Measurements from ENCODE around the gene RAB30.
"Not testable (repeated sequence)": the region's sequence is repeated elsewhere in the genome, so short reads cannot be mapped to it uniquely, and the experiment has no call there.

The RAB30 gene

GRCh38 chr11:82975882-82976281, 95.8 kb downstream of the RAB30 start:
- Histone ChIP-seq H3K79me2 (ENCODE audit: low read length) (peaks cover 87% of the 10 kb centered on the region), H3K4me3 (ENCODE audit: low read length) (no peak overlapping the region), H3K27me3 (ENCODE audit: low read depth, low read length) (no peaks in the 10 kb centered on the region), H4K20me1 (ENCODE audit: insufficient read depth, low read length) (peaks cover 16% of the 10 kb centered on the region), H3K4me2 (ENCODE audit: low read length) (no peak overlapping the region), H3K27ac (ENCODE audit: low read length) (peak overlapping the region; percentile 3; the same call in 1 of the 2 replicates), H2AFZ (ENCODE audit: low read depth, low read length) (no peak overlapping the region), H3K36me3 (replicated peaks; ENCODE audit: low read depth, low read length) (peaks cover 52% of the 10 kb centered on the region), H3K9ac (ENCODE audit: low read length) (no peak overlapping the region), H3K9me3 (ENCODE audit: insufficient read depth, low read length) (no peaks in the 10 kb centered on the region), H3K4me1 (ENCODE audit: low read length) (peaks cover 84% of the 10 kb centered on the region)
- TF ChIP-seq EZH2phosphoT487 (IDR thresholded peaks at IDR 0.05; ENCODE audit: low read depth) (no peak), CTCF (IDR thresholded peaks at IDR 0.05; ENCODE audit: low read depth, low read length) (no peak)

GRCh38 chr11:82974851-82975250, 96.8 kb downstream of the RAB30 start:
- Histone ChIP-seq H3K4me3 (ENCODE audit: low read length) (no peak overlapping the region), H3K4me1 (ENCODE audit: low read length) (peaks cover 88% of the 10 kb centered on the region), H4K20me1 (ENCODE audit: insufficient read depth, low read length) (peaks cover 9% of the 10 kb centered on the region), H3K9ac (ENCODE audit: low read length) (no peak overlapping the region), H3K4me2 (ENCODE audit: low read length) (no peak overlapping the region), H3K36me3 (replicated peaks; ENCODE audit: low read depth, low read length) (peaks cover 43% of the 10 kb centered on the region), H3K9me3 (ENCODE audit: insufficient read depth, low read length) (no peaks in the 10 kb centered on the region), H3K27me3 (ENCODE audit: low read depth, low read length) (no peaks in the 10 kb centered on the region), H3K79me2 (ENCODE audit: low read length) (peaks cover 77% of the 10 kb centered on the region), H3K27ac (ENCODE audit: low read length) (no peak overlapping the region), H2AFZ (ENCODE audit: low read depth, low read length) (no peak overlapping the region)
- TF ChIP-seq EZH2phosphoT487 (IDR thresholded peaks at IDR 0.05; ENCODE audit: low read depth) (no peak), CTCF (IDR thresholded peaks at IDR 0.05; ENCODE audit: low read depth, low read length) (no peak)

GRCh38 chr11:82974135-82974534, 97.6 kb downstream of the RAB30 start:
- Histone ChIP-seq H3K4me1 (ENCODE audit: low read length) (peaks cover 86% of the 10 kb centered on the region), H3K27me3 (ENCODE audit: low read depth, low read length) (no peaks in the 10 kb centered on the region), H3K79me2 (ENCODE audit: low read length) (peaks cover 73% of the 10 kb centered on the region)

GRCh38 chr11:82972103-82972502, 99.6 kb downstream of the RAB30 start:
- H3K9ac ChIP-seq (ENCODE audit: low read length): peak overlapping the region; percentile 56
- no peaks in the 10 kb centered on the region for H3K9me3 ChIP-seq (ENCODE audit: insufficient read depth, low read length)
- peaks cover 30% of the 10 kb centered on the region for H3K36me3 ChIP-seq (replicated peaks; ENCODE audit: low read depth, low read length)
- H3K79me2 ChIP-seq (ENCODE audit: low read length): peaks cover 73% of the 10 kb centered on the region
- H2AFZ ChIP-seq (ENCODE audit: low read depth, low read length): no peak overlapping the region
- H3K4me2 ChIP-seq (ENCODE audit: low read length): peak overlapping the region; percentile 63
- H3K27ac ChIP-seq (ENCODE audit: low read length): peak overlapping the region; percentile 91
- H3K27me3 ChIP-seq (ENCODE audit: low read depth, low read length): no peaks in the 10 kb centered on the region
- no peaks in the 10 kb centered on the region for H4K20me1 ChIP-seq (ENCODE audit: insufficient read depth, low read length)
- peak overlapping the region; percentile 52 for H3K4me3 ChIP-seq (ENCODE audit: low read length)
- peaks cover 89% of the 10 kb centered on the region for H3K4me1 ChIP-seq (ENCODE audit: low read length)
- no peak for TF ChIP-seq CTCF (IDR thresholded peaks at IDR 0.05; ENCODE audit: low read depth, low read length)
- no peak for TF ChIP-seq EZH2phosphoT487 (IDR thresholded peaks at IDR 0.05; ENCODE audit: low read depth)

More at GRCh38 chr11:82974135-82974534, 97.6 kb downstream of the RAB30 start:
- Histone ChIP-seq H2AFZ (ENCODE audit: low read depth, low read length) (no peak overlapping the region), H3K4me3 (ENCODE audit: low read length) (no peak overlapping the region), H3K9me3 (ENCODE audit: insufficient read depth, low read length) (no peaks in the 10 kb centered on the region), H3K4me2 (ENCODE audit: low read length) (peak overlapping the region; percentile 63; the same call in 1 of the 2 replicates), H3K36me3 (replicated peaks; ENCODE audit: low read depth, low read length) (peaks cover 35% of the 10 kb centered on the region), H4K20me1 (ENCODE audit: insufficient read depth, low read length) (peaks cover 3% of the 10 kb centered on the region; the same call in 1 of the 2 replicates), H3K9ac (ENCODE audit: low read length) (no peak overlapping the region), H3K27ac (ENCODE audit: low read length) (peak overlapping the region; percentile 91)
- no peak for TF ChIP-seq CTCF (IDR thresholded peaks at IDR 0.05; ENCODE audit: low read depth, low read length)
- no peak for TF ChIP-seq EZH2phosphoT487 (IDR thresholded peaks at IDR 0.05; ENCODE audit: low read depth)

- Histone ChIP-seq H3K4me2 (ENCODE audit: low read length) (peak overlapping the region; percentile 63), H3K79me2 (ENCODE audit: low read length) (peaks cover 73% of the 10 kb centered on the region), H3K9ac (ENCODE audit: low read length) (peak overlapping the region; percentile 56), H3K4me3 (ENCODE audit: low read length) (peak overlapping the region; percentile 52), H3K36me3 (replicated peaks; ENCODE audit: low read depth, low read length) (peaks cover 30% of the 10 kb centered on the region), H3K27ac (ENCODE audit: low read length) (peak overlapping the region; percentile 91), H3K4me1 (ENCODE audit: low read length) (peaks cover 88% of the 10 kb centered on the region)
- not testable (repeated sequence) for H3K9me3 ChIP-seq (ENCODE audit: insufficient read depth, low read length); H2AFZ ChIP-seq (ENCODE audit: low read depth, low read length); H4K20me1 ChIP-seq (ENCODE audit: insufficient read depth, low read length); H3K27me3 ChIP-seq (ENCODE audit: low read depth, low read length)
These were observed 100.2 kb downstream of the RAB30 start for GRCh38 chr11:82971519-82971946.

GRCh38 chr11:82970507-82971083, 101.1 kb downstream of the RAB30 start:
- not testable (repeated sequence) for H4K20me1 ChIP-seq (ENCODE audit: insufficient read depth, low read length); H3K27me3 ChIP-seq (ENCODE audit: low read depth, low read length); H3K9me3 ChIP-seq (ENCODE audit: insufficient read depth, low read length); H2AFZ ChIP-seq (ENCODE audit: low read depth, low read length)
- Histone ChIP-seq H3K4me3 (ENCODE audit: low read length) (peak overlapping the region; percentile 69), H3K27ac (ENCODE audit: low read length) (peak overlapping the region; percentile 91), H3K4me2 (ENCODE audit: low read length) (peak overlapping the region; percentile 74), H3K9ac (ENCODE audit: low read length) (peak overlapping the region; percentile 78), H3K4me1 (ENCODE audit: low read length) (peaks cover 79% of the 10 kb centered on the region), H3K79me2 (ENCODE audit: low read length) (peaks cover 71% of the 10 kb centered on the region), H3K36me3 (replicated peaks; ENCODE audit: low read depth, low read length) (peaks cover 34% of the 10 kb centered on the region)
